ENCODE data around the gene GLYATL3.

The GLYATL3 gene

GRCh38 chr6:49513153-49513989 is 13.6 kb downstream of the GLYATL3 start:
- TF ChIP-seq ZNF8 (CRISPR knock-in tag; IDR thresholded peaks at IDR 0.05) (no peak), ZFP30 (CRISPR knock-in tag; IDR thresholded peaks at IDR 0.05) (no peak), SNAI2 (CRISPR knock-in tag; IDR thresholded peaks at IDR 0.05) (no peak), ZNF565 (CRISPR knock-in tag; conservative IDR thresholded peaks at IDR 0.05; ENCODE audit: low read depth) (no peak), ZFP3 (CRISPR knock-in tag; IDR thresholded peaks at IDR 0.05) (no peak), CSDC2 (CRISPR knock-in tag; IDR thresholded peaks at IDR 0.05) (no peak)

GRCh38 chr6:49514571-49515484 is 15.1 kb downstream of the GLYATL3 start:
- TF ChIP-seq ESRRG (CRISPR knock-in tag; IDR thresholded peaks at IDR 0.05) (no peak), PPARA (CRISPR knock-in tag; IDR thresholded peaks at IDR 0.05; ENCODE audit: borderline replicate concordance) (no peak), CREB5 (CRISPR knock-in tag; IDR thresholded peaks at IDR 0.05; ENCODE audit: low read depth) (no peak), GLIS3 (CRISPR knock-in tag; IDR thresholded peaks at IDR 0.05) (no peak), ZC3H10 (CRISPR knock-in tag; IDR thresholded peaks at IDR 0.05) (no peak)
- no peak for ATAC-seq

More at GRCh38 chr6:49513153-49513989, 13.6 kb downstream of the GLYATL3 start:
- ATAC-seq, result no peak

- TF ChIP-seq PATZ1 (CRISPR knock-in tag; IDR thresholded peaks at IDR 0.05; ENCODE audit: borderline replicate concordance) (no peak), GLIS3 (CRISPR knock-in tag; IDR thresholded peaks at IDR 0.05) (no peak), SNAI2 (CRISPR knock-in tag; IDR thresholded peaks at IDR 0.05) (no peak), TOX (CRISPR knock-in tag; IDR thresholded peaks at IDR 0.05; ENCODE audit: borderline replicate concordance) (no peak), POU6F1 (CRISPR knock-in tag; IDR thresholded peaks at IDR 0.05; ENCODE audit: borderline replicate concordance, low read depth) (no peak), CSRNP3 (CRISPR knock-in tag; IDR thresholded peaks at IDR 0.05) (no peak), TCF4 (CRISPR knock-in tag; IDR thresholded peaks at IDR 0.05; ENCODE audit: borderline replicate concordance) (no peak), ZC3H10 (CRISPR knock-in tag; IDR thresholded peaks at IDR 0.05) (no peak), ZNF565 (CRISPR knock-in tag; conservative IDR thresholded peaks at IDR 0.05; ENCODE audit: low read depth) (no peak), CREB5 (CRISPR knock-in tag; IDR thresholded peaks at IDR 0.05; ENCODE audit: low read depth) (no peak), TSHZ2 (CRISPR knock-in tag; IDR thresholded peaks at IDR 0.05) (no peak), OSR1 (CRISPR knock-in tag; IDR thresholded peaks at IDR 0.05) (no peak), ZNF8 (CRISPR knock-in tag; IDR thresholded peaks at IDR 0.05) (no peak), ZFP3 (CRISPR knock-in tag; IDR thresholded peaks at IDR 0.05) (no peak), ESRRG (CRISPR knock-in tag; IDR thresholded peaks at IDR 0.05) (no peak), ARNTL (CRISPR knock-in tag; IDR thresholded peaks at IDR 0.05; ENCODE audit: borderline replicate concordance, low read depth) (no peak), PPARA (CRISPR knock-in tag; IDR thresholded peaks at IDR 0.05; ENCODE audit: borderline replicate concordance) (no peak), CSDC2 (CRISPR knock-in tag; IDR thresholded peaks at IDR 0.05) (no peak), ZFP30 (CRISPR knock-in tag; IDR thresholded peaks at IDR 0.05) (no peak)
- ATAC-seq, result no peak
Observed at GRCh38 chr6:49515485-49516146, 15.9 kb downstream of the GLYATL3 start.

All from SK-N-SH treated with all-trans-retinoic acid at 6 μM for 48 hours (cell line).